ENCODE data around the gene PTPRM. TPM values are rescaled to one million over a fixed set of nuclear protein-coding genes. Genes with fewer than 3 reads are reported as not detected.

Gene PTPRM
- total and polyA plus RNA-seq, 4 donors, result 9.2 to 23.0 (median 12.7) TPM

DNA sequence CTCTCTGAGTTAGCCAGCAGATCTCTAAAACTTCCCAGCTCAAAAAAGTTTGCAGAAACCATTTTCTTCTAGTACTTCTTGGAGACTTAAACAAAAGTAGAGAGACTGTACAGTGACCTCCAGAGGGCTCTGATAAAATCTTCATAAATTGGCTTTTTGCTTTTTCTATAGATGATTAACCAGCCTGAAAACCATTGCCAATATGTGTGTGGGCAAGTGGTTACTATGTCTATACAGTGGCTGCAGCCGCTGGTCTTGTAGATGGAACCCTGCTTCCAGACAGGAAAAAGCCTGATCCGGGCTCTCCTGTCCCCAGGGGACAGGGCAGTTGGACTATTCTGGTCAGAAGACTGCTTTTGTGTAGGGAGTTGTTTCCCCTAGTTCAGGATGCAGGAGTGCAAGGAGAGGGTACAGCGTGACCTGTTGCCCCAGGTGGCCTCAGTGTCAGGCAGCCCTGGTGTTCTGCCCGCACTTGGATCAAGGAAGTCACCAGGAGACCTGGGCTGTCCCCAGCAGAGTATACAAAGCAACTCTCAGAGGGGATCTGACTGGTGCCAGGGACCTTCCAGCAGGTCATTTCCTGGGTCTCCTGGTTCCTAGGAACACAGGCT lies 7.3 kb upstream of the PTPRM start:
- H3K27ac ChIP-seq (ENCODE audit: low read depth in 1 of 2, low read length in 2 of 2), result no peak overlapping the region
- TF ChIP-seq HNF4A (conservative IDR thresholded peaks at IDR 0.05) (no peak), YY1 (IDR thresholded peaks at IDR 0.05) (no peak), TAF1 (conservative IDR thresholded peaks at IDR 0.05) (no peak), NR2F2 (IDR thresholded peaks at IDR 0.05) (no peak), GABPA (IDR thresholded peaks at IDR 0.05 in 1 of 2, conservative IDR thresholded peaks at IDR 0.05 in 1 of 2) (no peak), RXRA (IDR thresholded peaks at IDR 0.05) (no peak), HNF4G (IDR thresholded peaks at IDR 0.05) (no peak), EGR1 (IDR thresholded peaks at IDR 0.05; ENCODE audit: low read depth in 2 of 2) (no peak)
- TF ChIP-seq, protein P1, sequence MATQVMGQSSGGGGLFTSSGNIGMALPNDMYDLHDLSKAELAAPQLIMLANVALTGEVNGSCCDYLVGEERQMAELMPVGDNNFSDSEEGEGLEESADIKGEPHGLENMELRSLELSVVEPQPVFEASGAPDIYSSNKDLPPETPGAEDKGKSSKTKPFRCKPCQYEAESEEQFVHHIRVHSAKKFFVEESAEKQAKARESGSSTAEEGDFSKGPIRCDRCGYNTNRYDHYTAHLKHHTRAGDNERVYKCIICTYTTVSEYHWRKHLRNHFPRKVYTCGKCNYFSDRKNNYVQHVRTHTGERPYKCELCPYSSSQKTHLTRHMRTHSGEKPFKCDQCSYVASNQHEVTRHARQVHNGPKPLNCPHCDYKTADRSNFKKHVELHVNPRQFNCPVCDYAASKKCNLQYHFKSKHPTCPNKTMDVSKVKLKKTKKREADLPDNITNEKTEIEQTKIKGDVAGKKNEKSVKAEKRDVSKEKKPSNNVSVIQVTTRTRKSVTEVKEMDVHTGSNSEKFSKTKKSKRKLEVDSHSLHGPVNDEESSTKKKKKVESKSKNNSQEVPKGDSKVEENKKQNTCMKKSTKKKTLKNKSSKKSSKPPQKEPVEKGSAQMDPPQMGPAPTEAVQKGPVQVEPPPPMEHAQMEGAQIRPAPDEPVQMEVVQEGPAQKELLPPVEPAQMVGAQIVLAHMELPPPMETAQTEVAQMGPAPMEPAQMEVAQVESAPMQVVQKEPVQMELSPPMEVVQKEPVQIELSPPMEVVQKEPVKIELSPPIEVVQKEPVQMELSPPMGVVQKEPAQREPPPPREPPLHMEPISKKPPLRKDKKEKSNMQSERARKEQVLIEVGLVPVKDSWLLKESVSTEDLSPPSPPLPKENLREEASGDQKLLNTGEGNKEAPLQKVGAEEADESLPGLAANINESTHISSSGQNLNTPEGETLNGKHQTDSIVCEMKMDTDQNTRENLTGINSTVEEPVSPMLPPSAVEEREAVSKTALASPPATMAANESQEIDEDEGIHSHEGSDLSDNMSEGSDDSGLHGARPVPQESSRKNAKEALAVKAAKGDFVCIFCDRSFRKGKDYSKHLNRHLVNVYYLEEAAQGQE (IDR thresholded peaks at IDR 0.05), result no peak
- TF ChIP-seq, protein P2, sequence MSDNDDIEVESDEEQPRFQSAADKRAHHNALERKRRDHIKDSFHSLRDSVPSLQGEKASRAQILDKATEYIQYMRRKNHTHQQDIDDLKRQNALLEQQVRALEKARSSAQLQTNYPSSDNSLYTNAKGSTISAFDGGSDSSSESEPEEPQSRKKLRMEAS (IDR thresholded peaks at IDR 0.05), result no peak
- TF ChIP-seq, protein P3, sequence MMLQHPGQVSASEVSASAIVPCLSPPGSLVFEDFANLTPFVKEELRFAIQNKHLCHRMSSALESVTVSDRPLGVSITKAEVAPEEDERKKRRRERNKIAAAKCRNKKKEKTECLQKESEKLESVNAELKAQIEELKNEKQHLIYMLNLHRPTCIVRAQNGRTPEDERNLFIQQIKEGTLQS (IDR thresholded peaks at IDR 0.05), result no peak
- no peaks in the 10 kb centered on the region for H3K36me3 ChIP-seq (ENCODE audit: control insufficient read depth in 4 of 4, insufficient read depth in 3 of 4, low read depth in 1 of 4, low read length in 3 of 4)
- H3K4me1 ChIP-seq (ENCODE audit: control insufficient read depth in 4 of 4, insufficient read depth in 4 of 4, low read length in 3 of 4), result no peaks in the 10 kb centered on the region
- no peak for DNase-seq (ENCODE audit: low spot score)
- no peak overlapping the region for H3K9ac ChIP-seq (ENCODE audit: low read depth in 1 of 2, low read length in 2 of 2)
- no peaks in the 10 kb centered on the region for H3K27me3 ChIP-seq (ENCODE audit: control insufficient read depth in 4 of 4, insufficient read depth in 4 of 4, low read length in 3 of 4)
- H3K9me3 ChIP-seq (ENCODE audit: control insufficient read depth in 4 of 4, low read length in 3 of 4), result no peaks in the 10 kb centered on the region
- H3K4me3 ChIP-seq (ENCODE audit: low read depth in 1 of 3, low read length in 3 of 3), result no peak overlapping the region
- WGBS, result 78% methylated on average over 4 of the region's 4 CpGs

DNA sequence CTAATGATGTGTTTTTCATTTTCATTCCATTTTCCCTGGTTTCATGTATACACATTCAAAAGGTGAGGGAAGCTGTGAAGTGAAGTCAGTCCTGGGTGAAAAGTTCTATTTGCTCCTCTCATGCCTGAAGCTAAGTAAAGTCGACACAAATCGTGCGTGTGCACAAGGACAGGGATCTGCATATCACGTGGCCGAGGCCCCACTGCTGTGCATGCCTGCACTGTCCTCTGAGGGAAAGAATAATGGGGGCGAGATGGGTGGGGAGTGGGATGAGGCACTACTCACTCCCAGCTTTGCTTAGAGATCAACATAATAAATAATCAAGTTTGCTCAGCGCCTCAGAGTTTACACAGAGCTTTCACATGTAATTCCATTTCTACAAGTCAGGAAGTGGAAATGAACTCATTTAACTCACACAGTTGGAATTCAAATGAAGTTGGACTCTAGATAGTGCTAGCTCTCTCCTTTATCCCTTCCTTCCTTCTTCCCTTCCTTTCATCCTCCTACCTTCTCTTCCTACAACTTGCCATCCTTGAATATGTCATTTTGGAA lies 5.1 kb upstream of the PTPRM start:
- Histone ChIP-seq H3K27me3 (ENCODE audit: control insufficient read depth in 4 of 4, insufficient read depth in 4 of 4, low read length in 3 of 4) (no peaks in the 10 kb centered on the region), H3K9ac (ENCODE audit: low read depth in 1 of 2, low read length in 2 of 2) (no peak overlapping the region), H3K4me3 (ENCODE audit: low read depth in 1 of 3, low read length in 3 of 3) (no peak overlapping the region), H3K4me1 (ENCODE audit: control insufficient read depth in 4 of 4, insufficient read depth in 4 of 4, low read length in 3 of 4) (peaks cover 4 to 7% (median 6%) of the 10 kb centered on the region in 4 donors), H3K27ac (ENCODE audit: low read depth in 1 of 2, low read length in 2 of 2) (no peak overlapping the region), H3K9me3 (ENCODE audit: control insufficient read depth in 4 of 4, low read length in 3 of 4) (no peaks in the 10 kb centered on the region), H3K36me3 (ENCODE audit: control insufficient read depth in 4 of 4, insufficient read depth in 3 of 4, low read depth in 1 of 4, low read length in 3 of 4) (no peaks in the 10 kb centered on the region)
- WGBS, result 77% methylated on average over 7 of the region's 7 CpGs
- TF ChIP-seq FOXA1 (IDR thresholded peaks at IDR 0.05), result no peak
- no peak for TF ChIP-seq HNF4A (conservative IDR thresholded peaks at IDR 0.05)
- TF ChIP-seq NR2F2 (IDR thresholded peaks at IDR 0.05), result no peak
- TF ChIP-seq TAF1 (conservative IDR thresholded peaks at IDR 0.05), result no peak
- TF ChIP-seq JUND (IDR thresholded peaks at IDR 0.05), result no peak
- TF ChIP-seq, protein P2 (IDR thresholded peaks at IDR 0.05), result no peak
- no peak for TF ChIP-seq YY1 (IDR thresholded peaks at IDR 0.05)
- TF ChIP-seq SP1 (IDR thresholded peaks at IDR 0.05), result no peak
- no peak for TF ChIP-seq RAD21 (IDR thresholded peaks at IDR 0.05)
- no peak for TF ChIP-seq EGR1 (IDR thresholded peaks at IDR 0.05; ENCODE audit: low read depth in 2 of 2)
- TF ChIP-seq RXRA (IDR thresholded peaks at IDR 0.05), result no peak
- TF ChIP-seq, protein P4, sequence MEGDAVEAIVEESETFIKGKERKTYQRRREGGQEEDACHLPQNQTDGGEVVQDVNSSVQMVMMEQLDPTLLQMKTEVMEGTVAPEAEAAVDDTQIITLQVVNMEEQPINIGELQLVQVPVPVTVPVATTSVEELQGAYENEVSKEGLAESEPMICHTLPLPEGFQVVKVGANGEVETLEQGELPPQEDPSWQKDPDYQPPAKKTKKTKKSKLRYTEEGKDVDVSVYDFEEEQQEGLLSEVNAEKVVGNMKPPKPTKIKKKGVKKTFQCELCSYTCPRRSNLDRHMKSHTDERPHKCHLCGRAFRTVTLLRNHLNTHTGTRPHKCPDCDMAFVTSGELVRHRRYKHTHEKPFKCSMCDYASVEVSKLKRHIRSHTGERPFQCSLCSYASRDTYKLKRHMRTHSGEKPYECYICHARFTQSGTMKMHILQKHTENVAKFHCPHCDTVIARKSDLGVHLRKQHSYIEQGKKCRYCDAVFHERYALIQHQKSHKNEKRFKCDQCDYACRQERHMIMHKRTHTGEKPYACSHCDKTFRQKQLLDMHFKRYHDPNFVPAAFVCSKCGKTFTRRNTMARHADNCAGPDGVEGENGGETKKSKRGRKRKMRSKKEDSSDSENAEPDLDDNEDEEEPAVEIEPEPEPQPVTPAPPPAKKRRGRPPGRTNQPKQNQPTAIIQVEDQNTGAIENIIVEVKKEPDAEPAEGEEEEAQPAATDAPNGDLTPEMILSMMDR (IDR thresholded peaks at IDR 0.05; ENCODE audit: low read depth, low read length, missing input control), result no peak
- TF ChIP-seq, protein P1 (IDR thresholded peaks at IDR 0.05), result no peak
- no peak for DNase-seq (ENCODE audit: low spot score)
